HepG2 (cell line): ENCODE results near the gene AANAT. TPM values are rescaled to one million over a fixed set of nuclear protein-coding genes. Genes with fewer than 3 reads are reported as not detected.

Source experiments
- ARID4A ChIP-seq: sonication (generic); formaldehyde crosslinking; IDR thresholded peaks from 2 replicates; pipeline ENCODE4 v1.5.0; 2020; ENCODE audit warnings: mild to moderate bottlenecking, missing genetic modification reagents, borderline replicate concordance
- ATF7 ChIP-seq, 2 experiments: fragments of 450-650 bp in 1 of 2; sonication (generic) in 1 of 2; formaldehyde crosslinking in 1 of 2; IDR thresholded peaks; 2 replicates each; pipeline versions ENCODE4 v1.4.0 to v1.6.1; 2016 to 2020; ENCODE audit warnings: antibody characterized with exemption in 1 of 2, mild to moderate bottlenecking in 1 of 2, missing genetic modification reagents in 1 of 2
- FOXA3 ChIP-seq: IDR thresholded peaks from 2 replicates; pipeline ENCODE4 v1.6.1; 2016; ENCODE audit warnings: missing genetic modification reagents, missing compliant biosample characterization
- GABPA ChIP-seq, 2 experiments: IDR thresholded peaks; 2 replicates each; pipeline ENCODE4 v1.6.1; 2011 to 2016; ENCODE audit warnings: low read depth in 2 of 2, low read length in 1 of 2, missing biosample characterization in 1 of 2, missing genetic modification characterization in 1 of 2
- GRHL1 ChIP-seq: sonication (generic); formaldehyde crosslinking; conservative IDR thresholded peaks from 2 replicates; pipeline ENCODE4 v1.8.0; 2022; ENCODE audit warnings: missing genetic modification reagents
- HDAC6 ChIP-seq: fragments of 200-600 bp; sonication (generic); IDR thresholded peaks from 2 replicates; pipeline ENCODE4 v1.7.0; 2017; ENCODE audit warnings: mild to moderate bottlenecking, antibody characterized with exemption, low read length, low read depth
- JUN ChIP-seq: sonication (generic); formaldehyde crosslinking; IDR thresholded peaks from 2 replicates; pipeline ENCODE4 v1.4.0; 2020; ENCODE audit warnings: mild to moderate bottlenecking, missing genetic modification reagents
- JUNB ChIP-seq: sonication (generic); formaldehyde crosslinking; IDR thresholded peaks from 2 replicates; pipeline ENCODE4 v1.8.0; 2022; ENCODE audit warnings: missing genetic modification reagents, mild to moderate bottlenecking, borderline replicate concordance
- MBNL3 ChIP-seq: fragments of 250-450 bp; sonication (Bioruptor Pico); conservative IDR thresholded peaks from 2 replicates; pipeline ENCODE4 v1.8.0; 2022; ENCODE audit warnings: mild to moderate bottlenecking, inconsistent platforms
- MEIS2 ChIP-seq: sonication (generic); formaldehyde crosslinking; IDR thresholded peaks from 2 replicates; pipeline ENCODE4 v1.9.0; 2021; ENCODE audit warnings: mild to moderate bottlenecking, missing genetic modification reagents
- NFE2 ChIP-seq: sonication (generic); formaldehyde crosslinking; IDR thresholded peaks from 2 replicates; pipeline ENCODE4 v1.4.0; 2020; ENCODE audit warnings: missing genetic modification reagents
- NFKBIZ ChIP-seq: IDR thresholded peaks from 2 replicates; pipeline ENCODE4 v1.6.1; 2018; ENCODE audit warnings: missing genetic modification reagents, missing compliant biosample characterization
- SAFB2 ChIP-seq: sonication (generic); formaldehyde crosslinking; IDR thresholded peaks from 2 replicates; pipeline ENCODE4 v1.5.1; 2020; ENCODE audit warnings: missing genetic modification reagents, low read depth, mild to moderate bottlenecking, borderline replicate concordance
- TAF1 ChIP-seq: sonication (generic); formaldehyde crosslinking; IDR thresholded peaks from 2 replicates; pipeline ENCODE4 v1.4.0; 2020; ENCODE audit warnings: missing genetic modification reagents
- TBP ChIP-seq: sonication (generic); formaldehyde crosslinking; IDR thresholded peaks from 2 replicates; pipeline ENCODE4 v1.5.0; 2020; ENCODE audit warnings: missing genetic modification reagents
- TCF7 ChIP-seq: sonication (generic); IDR thresholded peaks from 2 replicates; pipeline ENCODE4 v1.6.1; 2016; ENCODE audit warnings: antibody characterized with exemption, low read depth
- TIGD3 ChIP-seq: sonication (generic); formaldehyde crosslinking; IDR thresholded peaks from 2 replicates; pipeline ENCODE4 v1.5.1; 2020; ENCODE audit warnings: mild to moderate bottlenecking, missing genetic modification reagents, borderline replicate concordance
- ZBTB20 ChIP-seq: sonication (generic); formaldehyde crosslinking; IDR thresholded peaks from 2 replicates; pipeline ENCODE4 v1.8.1; 2023; ENCODE audit warnings: missing genetic modification reagents, low read depth, mild to moderate bottlenecking, borderline replicate concordance
- ZMYM2 ChIP-seq: sonication (generic); formaldehyde crosslinking; IDR thresholded peaks from 2 replicates; pipeline ENCODE4 v1.8.0; 2022; ENCODE audit warnings: mild to moderate bottlenecking, missing genetic modification reagents
- ZNF260 ChIP-seq: sonication (generic); formaldehyde crosslinking; IDR thresholded peaks from 2 replicates; pipeline ENCODE4 v1.4.0; 2020; ENCODE audit warnings: missing genetic modification reagents, low read depth, mild to moderate bottlenecking, borderline replicate concordance
- ZNF34 ChIP-seq: sonication (generic); formaldehyde crosslinking; IDR thresholded peaks from 2 replicates; pipeline ENCODE4 v1.4.0; 2020; ENCODE audit warnings: mild to moderate bottlenecking, missing genetic modification reagents, borderline replicate concordance
- ZNF576 ChIP-seq: sonication (generic); formaldehyde crosslinking; IDR thresholded peaks from 2 replicates; pipeline ENCODE4 v1.4.0; 2020; ENCODE audit warnings: mild to moderate bottlenecking, missing genetic modification reagents
- polyA plus RNA-seq, 8 experiments: library from polyadenylated mRNA; depleted of rRNA in 3 of 8; stranded (reverse) in 7 of 8; unstranded in 1 of 8; fragments of >200 nt; fragmentation: Illumina TruSeq in 4 of 8; extraction: Trizol in 4 of 8; gene quantifications; 2 replicates each; pipeline versions ENCODE4 v1.2.1 to v1.2.3, GENCODE V29; 2011 to 2016; ENCODE audit warnings: low read depth in 4 of 8, missing spikeins in 1 of 8, mixed read lengths in 1 of 8; ENCODE audit not compliant: insufficient read depth in 1 of 8
- total RNA-seq, 5 experiments: library from RNA; depleted of rRNA; stranded (reverse); fragments of >200 nt; fragmentation: Illumina TruSeq; extraction: Trizol; gene quantifications; 2 replicates each; pipeline ENCODE4 v1.2.3, GENCODE V29; 2016; ENCODE audit warnings: low read depth in 1 of 5

AANAT gene
- total and polyA plus RNA-seq, 2 of the 13 experiments (the other 11 are each of a cell fraction or from before 2014, with no cell fraction given): 0.07 TPM; not detected in 1

GRCh38 chr17:76499267-76499667, 31.9 kb downstream of the AANAT start (continued):
- TF ChIP-seq TIGD3 (CRISPR knock-in tag) (no peak), ZNF576 (CRISPR knock-in tag) (0 out of 2 replicates have a peak, but pooled peaks have one; percentile 38), ZNF34 (CRISPR knock-in tag) (no peak), MEIS2 (CRISPR knock-in tag) (0 out of 2 replicates have a peak, but pooled peaks have one; percentile 56), NFE2 (CRISPR knock-in tag) (peak; percentile 53; the same call in 1 of the 2 replicates), ARID4A (CRISPR knock-in tag) (peak; percentile 42; the same call in 1 of the 2 replicates), TCF7 (peak; percentile 98), ATF7 (IDR thresholded peaks at IDR 0.05) (no peak), ATF7 (CRISPR knock-in tag; IDR thresholded peaks at IDR 0.05) (peak; percentile 79; the same call in 1 of the 2 replicates), ZMYM2 (CRISPR knock-in tag) (no peak), HDAC6 (no peak), JUNB (CRISPR knock-in tag) (peak; percentile 96), GABPA (IDR thresholded peaks at IDR 0.05; ENCODE audit: low read depth, low read length) (no peak), GABPA (CRISPR knock-in tag; IDR thresholded peaks at IDR 0.05; ENCODE audit: low read depth) (no peak), SAFB2 (CRISPR knock-in tag) (0 out of 2 replicates have a peak, but pooled peaks have one; percentile 57), ZBTB20 (CRISPR knock-in tag) (peak; percentile 82; the same call in 1 of the 2 replicates), TAF1 (CRISPR knock-in tag) (peak; percentile 34; the same call in 1 of the 2 replicates), ZNF260 (CRISPR knock-in tag) (no peak), TBP (CRISPR knock-in tag) (no peak), NFKBIZ (CRISPR knock-in tag) (no peak), GRHL1 (CRISPR knock-in tag) (no peak), MBNL3 (CRISPR knock-in tag) (no peak), JUN (peak; percentile 96), FOXA3 (CRISPR knock-in tag) (peak; percentile 96)
